ENCODE results near the gene EXD2.
"Not testable (repeated sequence)": the region's sequence is repeated elsewhere in the genome, so short reads cannot be mapped to it uniquely, and the experiment has no call there.

The EXD2 gene

DNA sequence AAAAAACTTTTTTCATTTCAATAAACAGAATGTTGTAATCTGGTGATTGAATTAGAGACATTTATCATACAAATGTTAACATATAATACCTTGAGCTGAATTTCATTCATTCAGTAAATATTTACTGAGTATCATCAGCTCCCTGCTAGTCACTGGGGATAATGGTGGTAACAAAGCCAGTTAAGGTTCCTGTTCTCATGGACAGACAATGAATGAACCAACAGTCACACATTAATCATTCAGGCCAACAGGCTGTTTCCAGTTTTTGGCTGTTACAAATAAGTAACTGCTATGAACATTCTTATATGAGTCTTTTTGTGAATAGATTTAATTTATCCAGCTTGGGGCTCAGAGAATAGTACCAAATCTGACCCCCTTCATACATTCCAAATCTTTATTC, 13.5 kb downstream of the EXD2 start:
- DNase-seq = no peak

DNA sequence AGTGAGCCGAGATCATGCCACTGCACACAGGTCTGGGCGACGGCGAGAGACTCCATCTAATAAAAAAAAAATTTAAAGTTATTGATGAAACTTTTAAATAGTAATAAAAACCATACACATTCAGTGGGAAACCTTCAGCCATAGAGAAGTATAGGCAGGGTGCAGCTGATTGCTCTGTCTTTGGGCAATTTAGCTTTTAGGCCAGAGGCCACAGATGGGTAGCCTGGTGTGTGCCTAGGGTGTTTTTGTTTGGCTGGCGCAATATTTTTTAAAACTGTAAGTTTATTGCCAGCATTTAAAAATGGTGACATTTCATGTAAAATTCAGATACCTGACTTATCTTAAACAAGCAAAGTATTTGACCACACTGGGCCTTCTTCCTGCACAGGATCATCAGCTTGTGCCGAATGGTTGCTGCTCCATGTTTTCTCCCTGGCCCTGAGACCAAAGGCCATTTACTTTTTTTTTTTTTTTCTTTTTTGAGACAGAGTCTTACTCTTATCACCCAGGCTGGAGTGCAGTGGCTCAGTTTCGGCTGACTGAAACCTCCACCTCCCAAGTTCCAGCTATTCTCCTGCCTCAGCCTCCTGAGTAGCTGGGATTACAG, 16.2 kb downstream of the EXD2 start:
- no peak for DNase-seq

DNA sequence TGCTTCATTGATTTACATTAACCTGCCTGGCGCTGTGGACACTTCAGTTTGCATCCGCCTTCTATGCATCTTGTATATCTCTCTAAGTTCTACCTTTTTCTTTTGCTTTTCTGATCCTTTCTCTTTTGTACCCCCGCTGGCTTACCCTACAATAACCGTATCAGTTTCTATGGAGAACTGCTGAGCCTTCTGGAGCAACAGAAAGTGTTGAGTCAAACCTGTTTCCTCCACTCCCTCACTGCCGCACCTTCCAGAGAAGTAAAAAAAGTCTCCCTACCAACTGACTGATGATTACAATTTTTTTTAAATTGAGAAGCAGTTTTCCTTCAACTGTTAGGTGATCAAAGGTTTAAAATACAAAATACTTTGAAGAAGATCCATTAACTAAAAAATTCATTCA, 17.4 kb downstream of the EXD2 start:
- DNase-seq = no peak

DNA sequence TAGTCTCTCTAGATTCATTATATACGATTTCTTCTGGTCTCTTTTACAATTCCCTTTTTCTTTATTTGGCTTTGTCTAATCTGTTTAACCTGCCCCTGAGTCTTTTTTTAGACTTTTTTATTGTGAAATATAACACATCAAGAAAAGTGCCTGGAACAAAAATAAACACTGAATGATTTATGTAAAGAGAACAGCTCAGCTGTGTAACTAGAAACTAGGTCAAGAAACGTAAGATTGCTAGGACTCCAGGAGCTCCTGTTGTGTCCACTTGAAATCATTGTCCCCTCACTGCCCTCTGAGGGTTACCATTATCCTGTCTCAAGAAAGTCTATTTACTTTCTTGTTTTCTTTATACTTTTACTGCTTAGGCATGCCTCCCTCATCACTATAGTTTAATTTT, 23.1 kb downstream of the EXD2 start:
- no peak for DNase-seq

DNA sequence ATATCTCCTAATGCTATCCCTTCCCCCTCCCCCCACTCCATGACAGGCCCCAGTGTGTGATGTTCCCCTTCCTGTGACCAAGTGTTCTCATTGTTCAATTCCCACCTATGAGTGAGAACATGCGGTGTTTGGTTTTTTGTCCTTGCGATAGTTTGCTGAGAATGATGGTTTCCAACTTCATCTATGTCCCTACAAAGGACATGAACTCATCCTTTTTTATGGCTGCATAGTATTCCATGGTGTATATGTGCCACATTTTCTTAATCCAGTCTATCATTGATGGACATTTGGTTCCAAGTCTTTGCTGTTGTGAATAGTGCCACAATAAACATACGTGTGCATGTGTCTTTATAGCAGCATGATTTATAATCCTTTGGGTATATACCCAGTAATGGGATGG, 26.4 kb downstream of the EXD2 start:
- not testable (repeated sequence) for DNase-seq

DNA sequence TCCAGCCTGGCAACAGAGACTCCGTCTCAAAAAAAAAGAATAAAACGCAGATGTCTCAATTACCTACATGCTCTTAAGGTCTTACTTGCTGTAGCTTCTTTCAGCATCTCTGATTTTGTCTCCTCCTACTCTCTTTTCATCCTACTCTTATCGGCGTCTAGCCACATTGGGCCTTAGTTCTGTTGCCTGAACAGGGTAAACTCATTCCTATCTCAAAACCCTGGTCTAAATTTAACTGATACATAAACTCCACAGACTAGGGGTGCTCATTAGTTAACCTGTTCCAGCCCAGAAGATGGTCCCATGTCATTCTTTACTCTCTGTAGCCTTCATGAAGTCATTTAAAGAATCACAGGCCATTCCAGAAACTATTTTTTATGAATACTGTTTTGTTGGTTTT, 33.6 kb downstream of the EXD2 start:
- no peak for DNase-seq

DNA sequence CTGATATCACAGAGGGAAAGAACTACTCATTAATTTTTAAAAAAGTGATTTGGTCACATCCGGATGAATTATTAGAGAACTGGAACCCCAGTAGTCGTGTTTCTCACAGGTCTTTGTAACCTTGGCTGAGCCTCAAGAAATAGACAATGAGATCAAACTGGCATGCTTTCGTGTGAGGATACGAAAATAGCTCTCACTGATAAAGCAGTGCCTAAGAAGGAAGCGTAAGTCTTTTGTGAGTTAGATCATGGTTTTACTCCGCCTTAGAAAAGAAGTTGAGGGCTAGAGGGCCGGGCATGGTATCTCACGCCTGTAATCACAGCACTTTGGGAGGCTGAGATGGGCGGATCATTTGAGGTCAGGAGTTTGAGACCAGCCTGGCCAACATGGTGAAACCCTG, 34.9 kb downstream of the EXD2 start:
- DNase-seq = no peak

DNA sequence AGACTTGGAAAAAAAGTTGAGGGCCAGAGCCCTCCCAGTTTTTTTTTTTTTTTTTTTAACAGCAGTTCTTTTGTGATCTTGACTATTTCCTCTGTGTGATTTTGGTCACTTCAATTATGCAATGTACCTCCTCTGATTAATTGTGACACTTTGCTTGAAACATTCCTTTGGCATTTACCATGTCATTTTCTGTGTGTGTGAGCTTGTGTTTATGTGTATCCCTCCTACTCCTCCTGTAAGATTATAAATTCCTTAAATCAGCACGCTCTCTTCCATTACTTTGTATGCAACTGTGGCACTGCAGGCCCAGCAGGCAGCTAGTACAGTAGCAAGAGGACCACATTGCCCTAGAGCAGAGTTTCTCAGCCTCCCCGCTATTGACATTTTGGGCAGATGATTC, 35.4 kb downstream of the EXD2 start:
- no peak for DNase-seq

DNA sequence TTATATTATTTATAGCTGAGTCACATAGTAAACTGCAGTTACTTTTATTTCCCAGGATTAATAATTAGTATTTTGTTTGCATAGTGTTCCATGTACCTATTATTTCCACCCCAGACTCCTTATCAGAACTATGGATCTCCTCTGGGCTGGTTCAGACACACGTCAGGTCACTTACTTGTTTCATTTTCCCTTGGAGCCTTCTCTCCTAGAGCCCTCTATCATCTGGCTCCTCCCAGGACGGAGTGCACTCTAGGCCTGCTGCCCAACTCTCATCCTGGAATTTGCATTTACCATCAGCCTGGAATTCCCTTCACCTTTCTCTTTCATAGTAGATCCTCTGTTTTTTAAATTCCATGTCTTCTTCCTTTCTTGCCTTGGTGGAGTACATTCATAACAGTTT, 40.2 kb downstream of the EXD2 start:
- no peak for DNase-seq

DNA sequence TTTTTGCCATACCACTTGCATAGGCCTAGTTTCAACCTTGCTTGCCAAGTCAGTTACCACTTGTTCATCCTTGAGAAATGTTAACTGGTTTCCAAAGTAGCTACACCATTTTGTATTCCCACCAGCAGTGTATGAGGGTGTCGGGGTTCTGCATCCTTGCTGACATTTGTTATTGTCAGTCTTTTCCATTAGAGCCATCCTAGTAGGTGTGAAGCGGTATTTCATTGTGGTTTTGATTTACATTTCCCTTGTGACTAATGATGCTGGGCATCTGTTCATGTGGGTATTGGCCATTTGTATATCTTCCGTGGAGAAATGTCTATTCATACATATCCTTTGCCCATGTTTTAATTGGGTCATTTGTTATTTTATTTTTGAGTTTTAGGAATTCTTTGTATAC, 41.1 kb downstream of the EXD2 start:
- DNase-seq = no peak

DNA sequence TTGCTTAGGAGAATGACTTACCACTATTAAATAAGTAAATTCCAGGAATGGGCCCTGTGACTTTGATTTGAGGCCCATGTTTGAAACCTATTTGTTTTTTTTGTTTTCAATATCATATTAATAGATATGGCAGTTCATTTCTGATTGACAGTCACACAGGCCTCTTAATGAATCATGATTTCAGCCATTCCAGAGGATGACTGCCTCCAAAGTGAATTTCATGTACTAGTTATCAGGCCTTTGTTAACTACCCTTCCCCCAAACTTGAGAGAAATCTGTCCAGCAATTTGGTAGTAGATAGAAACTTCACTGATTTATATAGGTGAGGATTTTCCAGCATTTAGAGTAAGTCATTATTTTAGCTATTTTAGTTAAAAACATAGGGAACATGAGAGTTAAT, 42.8 kb downstream of the EXD2 start:
- no peak for DNase-seq

DNA sequence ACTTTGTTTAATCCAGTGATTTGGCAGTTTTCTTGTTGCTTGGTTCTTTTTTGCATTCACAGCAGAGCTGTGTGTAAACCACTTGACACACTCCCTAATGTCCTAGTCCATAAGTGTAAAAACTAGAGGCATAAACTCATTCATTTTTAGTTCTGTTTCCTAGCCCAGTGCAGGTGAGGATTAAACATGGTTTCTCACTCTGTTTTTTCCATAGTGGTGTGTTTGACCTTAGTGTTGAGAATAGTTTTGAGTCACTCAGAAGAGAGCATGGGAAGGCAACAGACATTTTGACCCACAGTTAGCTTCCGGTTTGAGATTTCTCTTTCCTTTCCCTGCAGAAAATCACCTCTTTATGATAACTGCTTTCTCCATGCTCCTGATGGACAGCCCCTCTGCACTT, 44.4 kb downstream of the EXD2 start:
- DNase-seq = no peak

DNA sequence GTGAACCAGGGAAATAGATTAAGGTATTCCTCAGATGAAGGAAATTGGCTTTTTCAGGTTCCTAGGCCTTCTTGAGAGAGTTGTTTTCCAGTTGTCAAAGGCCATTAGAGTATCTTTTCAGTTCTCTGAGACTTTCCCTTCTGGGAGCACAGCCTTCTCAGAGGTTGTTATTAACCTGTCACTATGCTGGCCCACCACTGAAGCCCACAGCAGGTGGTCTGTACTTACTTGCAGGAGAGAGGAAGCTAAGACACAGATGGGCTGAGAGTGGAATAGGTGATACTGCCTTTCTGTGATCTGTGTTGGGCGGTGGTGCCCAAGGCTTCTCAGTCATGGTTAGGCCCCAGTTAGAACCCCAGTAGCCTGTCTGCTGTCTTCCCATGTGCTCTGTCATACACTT, 45.8 kb downstream of the EXD2 start:
- no peak for DNase-seq

DNA sequence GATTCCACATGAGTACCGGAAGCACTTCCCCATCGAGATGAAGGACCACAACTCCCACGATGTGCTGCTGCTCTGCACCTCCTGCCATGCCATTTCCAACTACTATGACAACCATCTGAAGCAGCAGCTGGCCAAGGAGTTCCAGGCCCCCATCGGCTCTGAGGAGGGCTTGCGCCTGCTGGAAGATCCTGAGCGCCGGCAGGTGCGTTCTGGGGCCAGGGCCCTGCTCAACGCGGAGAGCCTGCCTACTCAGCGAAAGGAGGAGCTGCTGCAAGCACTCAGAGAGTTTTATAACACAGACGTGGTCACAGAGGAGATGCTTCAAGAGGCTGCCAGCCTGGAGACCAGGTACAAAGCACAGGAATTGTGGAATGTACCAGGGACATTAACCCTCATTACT, 46.3 kb downstream of the EXD2 start:
- no peak for DNase-seq

DNA sequence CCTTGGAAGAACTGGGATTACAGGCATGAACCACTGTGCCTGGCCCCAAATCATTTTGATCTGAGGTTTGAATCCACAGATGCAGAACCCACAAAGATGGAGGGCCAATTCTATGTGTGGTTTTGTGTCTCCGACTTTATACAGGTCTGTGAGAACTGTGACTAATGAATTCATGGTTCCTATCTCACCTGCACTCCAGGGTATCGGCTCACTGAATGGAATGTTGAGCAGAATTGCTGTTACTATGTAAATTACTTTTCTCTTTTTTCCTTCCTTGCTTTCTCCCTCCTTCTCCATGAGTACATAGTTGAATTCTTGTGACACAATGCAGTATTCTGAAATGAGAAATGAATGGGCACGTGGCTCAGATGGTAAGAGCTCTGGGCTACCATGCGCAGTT, 47.6 kb downstream of the EXD2 start:
- DNase-seq = no peak

DNA sequence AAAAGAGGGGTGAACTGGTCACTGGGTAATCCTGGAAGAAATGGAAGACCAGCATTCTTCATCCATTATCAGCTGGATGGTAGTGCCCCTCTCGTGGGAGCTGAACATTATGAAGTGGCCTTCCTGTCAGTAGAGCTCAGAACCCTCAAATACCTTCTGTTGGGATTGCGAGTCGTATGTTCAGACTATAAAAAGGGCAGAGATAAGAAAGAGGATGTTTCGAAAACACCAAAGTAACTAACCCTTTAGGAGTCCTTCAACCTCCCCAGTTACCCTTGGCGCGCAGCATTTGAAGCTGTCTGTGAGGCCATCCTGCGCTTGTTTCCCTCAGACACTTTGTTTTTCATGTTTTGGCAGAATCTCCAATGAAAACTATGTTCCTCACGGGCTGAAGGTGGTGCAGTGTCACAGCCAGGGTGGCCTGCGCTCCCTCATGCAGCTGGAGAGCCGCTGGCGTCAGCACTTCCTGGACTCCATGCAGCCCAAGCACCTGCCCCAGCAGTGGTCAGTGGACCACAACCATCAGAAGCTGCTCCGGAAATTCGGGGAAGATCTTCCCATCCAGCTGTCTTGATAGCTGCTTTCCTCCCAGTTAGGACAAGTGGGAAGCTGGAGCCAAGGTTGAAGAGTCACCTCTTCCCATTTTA, 49.4 kb downstream of the EXD2 start:
- DNase-seq = no peak

DNA sequence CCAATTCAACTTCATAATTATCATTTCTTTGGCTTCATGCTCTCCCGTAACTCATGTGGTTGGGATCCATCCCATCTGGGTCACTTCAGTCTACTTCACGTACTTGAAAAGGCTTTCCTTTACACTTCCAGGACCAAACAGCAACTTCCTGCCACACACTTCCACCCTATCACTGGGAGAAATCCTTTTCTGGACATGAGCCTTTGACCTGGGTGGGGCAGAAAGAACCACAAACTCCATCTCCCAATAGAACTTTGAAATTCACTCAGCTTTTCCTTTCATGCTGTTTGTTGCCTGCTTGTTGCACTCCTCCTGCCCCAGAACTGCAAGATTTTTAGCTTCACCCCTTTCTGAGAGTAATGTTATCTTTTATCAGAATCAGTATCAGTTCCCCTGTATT, 50.3 kb downstream of the EXD2 start:
- DNase-seq = no peak

DNA sequence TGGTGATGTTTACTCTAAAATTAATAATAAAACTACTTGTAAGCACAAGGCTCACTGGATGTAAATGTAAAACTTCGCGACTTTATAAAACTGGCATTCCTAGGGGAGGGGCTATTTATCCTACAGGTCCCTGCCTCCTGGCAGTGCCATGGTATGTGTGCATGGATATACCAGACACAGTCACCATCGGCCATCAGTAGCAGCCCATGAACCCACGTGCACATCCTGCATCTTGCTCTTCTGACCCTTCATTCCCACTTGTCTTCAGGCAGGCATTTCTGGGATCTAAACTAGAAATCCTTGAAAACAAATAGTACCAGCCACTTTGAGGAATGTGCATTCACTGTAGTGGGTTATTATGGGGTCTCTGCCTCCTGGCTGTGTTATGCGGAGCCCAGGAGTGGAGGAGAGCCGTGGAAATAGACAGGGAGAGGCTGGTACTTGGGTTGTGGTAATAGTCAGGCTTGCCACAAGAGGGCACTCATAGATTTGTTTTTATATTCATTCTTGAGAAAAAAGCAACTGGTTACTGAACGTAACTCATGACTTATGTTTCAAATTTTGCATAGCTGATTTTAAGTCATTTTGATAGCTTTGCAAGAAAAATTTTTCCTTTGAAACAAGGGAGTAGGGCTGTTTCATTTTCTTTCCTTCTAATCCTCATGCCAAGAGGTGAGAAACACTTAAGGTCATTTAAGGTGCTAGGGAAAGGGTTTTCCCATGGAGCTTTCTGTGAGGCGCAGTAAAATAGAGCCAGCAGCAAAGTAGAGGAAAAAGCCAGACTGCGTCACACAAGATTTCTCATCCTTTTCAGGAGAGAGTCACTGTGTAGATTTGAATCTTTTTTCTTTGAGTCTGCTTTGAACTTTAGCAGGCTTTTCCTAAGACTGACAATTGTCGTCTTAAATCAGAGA, 51.3 kb downstream of the EXD2 start:
- DNase-seq = peak; percentile 23 to 42

DNA sequence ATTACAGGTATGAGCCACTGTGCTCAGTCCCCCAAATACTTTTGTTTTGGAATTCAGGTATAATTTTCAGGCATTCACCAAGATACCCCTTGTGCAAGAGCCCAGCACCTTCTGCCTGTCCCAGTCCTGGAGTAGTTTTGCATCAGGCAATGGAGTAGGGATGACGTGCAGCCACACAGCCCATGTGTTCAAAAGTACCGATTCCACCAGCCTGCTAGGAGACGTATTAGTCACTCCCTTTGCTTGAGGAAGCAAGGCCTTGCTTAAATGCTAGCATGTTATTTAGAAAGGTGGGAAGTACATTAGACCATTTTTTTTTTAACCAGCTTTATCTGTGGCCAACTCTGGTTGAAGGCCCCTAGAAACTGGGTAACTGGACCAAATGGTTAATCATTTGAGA, 53.6 kb downstream of the EXD2 start:
- DNase-seq = no peak

DNA sequence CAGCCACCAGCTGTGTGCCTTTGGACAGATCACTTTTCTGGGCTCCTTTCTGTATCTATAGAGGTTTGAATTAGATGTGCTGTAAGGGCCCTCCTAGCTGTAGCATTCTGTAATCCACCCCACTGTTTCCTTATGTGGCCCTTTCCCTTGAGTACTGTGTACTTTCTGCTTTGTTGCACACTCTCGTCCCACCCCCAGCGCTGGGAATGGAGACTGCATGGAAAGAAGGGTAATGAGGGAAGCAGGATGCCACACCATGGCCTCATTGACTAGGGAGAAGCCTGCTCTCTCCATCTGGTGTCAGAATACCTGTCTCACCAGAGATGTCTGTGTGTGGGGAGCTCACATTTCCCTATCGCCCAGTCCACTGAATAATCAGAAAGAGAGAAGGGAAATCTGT, 55.0 kb downstream of the EXD2 start:
- DNase-seq = no peak

DNA sequence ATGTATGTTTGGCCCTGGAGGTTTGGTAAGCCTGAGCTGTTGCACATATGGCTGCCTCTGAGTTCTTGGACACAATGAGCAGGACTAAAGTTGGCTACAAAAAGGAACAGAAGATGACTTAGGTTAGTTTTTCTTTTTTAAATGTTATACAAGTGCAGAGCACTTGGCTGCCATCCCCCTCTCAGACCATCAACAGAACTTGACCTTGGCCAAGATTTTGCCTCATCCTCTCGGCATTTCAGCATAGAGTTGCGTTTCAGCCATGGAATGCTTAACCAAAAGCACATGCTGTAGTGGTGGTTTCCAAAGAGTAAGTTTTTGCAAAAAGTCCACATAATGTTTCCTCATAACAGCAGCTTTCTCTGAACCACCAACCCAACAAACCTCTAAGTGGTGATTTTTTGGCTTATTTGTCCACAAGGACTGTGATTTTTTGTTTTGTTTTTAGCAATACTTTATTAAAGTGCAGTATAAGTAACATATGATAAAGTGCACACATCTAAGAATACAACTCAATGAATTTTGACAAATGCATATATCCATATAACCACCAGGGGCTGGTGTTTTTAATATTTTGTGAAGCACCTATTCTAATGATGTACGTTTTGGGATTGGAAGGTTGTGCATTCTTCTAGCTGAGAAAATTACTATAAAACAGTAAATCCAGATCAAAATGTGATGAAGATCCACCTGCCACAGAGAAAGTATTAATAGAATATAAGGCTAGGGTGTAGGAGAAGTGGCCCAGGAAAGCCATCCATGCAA, 56.6 kb downstream of the EXD2 start:
- DNase-seq = no peak

DNA sequence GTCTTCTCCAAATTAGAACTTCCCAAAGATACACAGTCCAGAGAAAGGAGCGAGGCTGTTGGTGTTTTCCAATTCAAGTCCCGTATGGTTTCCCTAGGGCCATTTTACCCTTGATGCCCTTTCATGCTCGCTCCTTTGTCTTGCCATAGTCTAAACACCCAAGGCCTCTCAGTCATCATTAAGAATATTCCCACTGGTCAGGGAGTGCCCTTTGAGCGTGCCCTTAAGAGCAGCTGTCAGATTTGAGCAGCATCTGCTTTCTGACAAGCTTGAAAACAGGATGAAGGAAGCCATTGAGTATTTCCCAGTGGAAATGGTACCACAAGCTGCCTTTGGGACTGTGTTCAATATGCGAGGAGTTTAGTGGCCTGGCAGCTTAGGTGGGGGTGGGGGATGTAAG, 58.3 kb downstream of the EXD2 start:
- no peak for DNase-seq

DNA sequence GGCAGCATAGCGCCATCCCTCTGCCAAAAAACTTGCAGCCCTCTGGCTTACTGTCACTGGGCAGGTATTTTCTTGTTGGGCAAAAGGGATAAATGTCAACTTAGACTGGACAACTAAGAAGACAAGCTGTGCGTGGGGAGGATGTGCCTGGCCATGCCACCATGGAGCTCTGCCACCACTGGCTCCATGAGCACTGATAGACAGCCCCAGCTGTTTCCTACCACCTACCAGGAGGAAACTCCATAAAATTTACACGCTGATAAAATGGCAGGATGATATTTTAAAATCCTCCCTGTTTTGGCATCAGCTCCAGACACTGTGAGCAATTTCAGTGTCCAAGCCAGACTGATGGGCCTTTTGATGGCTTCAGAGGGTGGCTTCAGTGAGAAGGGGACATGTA, 61.6 kb downstream of the EXD2 start:
- DNase-seq = no peak

DNA sequence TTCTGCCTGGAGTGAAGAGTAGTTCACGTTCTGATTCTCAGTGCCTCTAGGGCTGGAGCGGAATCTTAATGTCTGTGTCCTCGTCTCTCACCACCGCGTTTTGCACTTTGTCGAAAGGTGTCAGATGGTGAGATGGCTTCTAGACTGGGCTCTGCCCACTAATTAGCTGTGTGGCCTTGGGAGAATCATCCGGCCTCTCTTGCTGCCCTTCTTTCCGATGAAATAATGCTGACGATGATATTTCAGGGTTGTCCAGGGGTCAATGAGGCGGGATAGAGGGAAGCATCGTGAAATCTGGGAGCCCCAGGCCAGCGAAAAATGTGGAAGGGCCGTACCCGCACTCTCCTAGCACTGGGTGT, 67.8 kb downstream of the EXD2 start:
- DNase-seq = no peak

Data from stimulated activated CD4-positive, alpha-beta T cell treated with anti-CD3 and anti-CD28 coated beads, Interleukin-4, amount 100 ng/mL, for 4 hours (primary cell).